ENCODE results near the gene RAB33A. TPM values are rescaled to one million over a fixed set of nuclear protein-coding genes. Genes with fewer than 3 reads are reported as not detected.

RAB33A gene
- total and polyA plus RNA-seq, 2 of the 4 experiments (the other 2 are of a cell fraction), result 1.6 to 1.8 TPM

DNA sequence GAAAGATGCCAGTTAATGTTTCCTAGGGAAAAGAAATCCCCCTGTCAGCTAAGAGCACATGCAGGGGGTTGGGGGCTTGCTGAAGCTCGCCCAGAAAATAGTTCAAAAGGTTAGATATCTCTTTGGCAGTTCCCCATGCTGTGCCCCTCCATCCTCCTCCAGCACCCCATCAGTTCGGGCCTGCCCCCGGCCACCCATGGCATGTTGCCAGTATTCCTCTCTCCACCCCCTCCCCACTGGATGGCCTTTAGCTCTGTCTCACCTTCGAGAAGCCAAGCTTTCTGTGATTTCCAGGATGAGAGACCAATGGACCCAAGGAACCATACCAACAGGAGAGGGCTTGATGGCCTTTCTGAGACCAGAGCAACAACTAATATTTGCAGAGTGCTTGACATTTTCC is 5.2 kb downstream of the RAB33A start:
- Histone ChIP-seq H2BK15ac (ENCODE audit: low read depth, low read length) (no peak overlapping the region), H3K4ac (ENCODE audit: low read depth, low read length) (no peak overlapping the region), H3K23ac (ENCODE audit: low read depth, low read length) (no peak overlapping the region), H3K4me1 (ENCODE audit: control insufficient read depth, insufficient read depth, low read length) (peaks cover 7% of the 10 kb centered on the region), H2BK120ac (ENCODE audit: low read depth, low read length) (no peak overlapping the region), H3K18ac (ENCODE audit: low read depth, low read length) (no peak overlapping the region), H3K27ac (ENCODE audit: insufficient read depth, low read length) (no peak overlapping the region), H3K27me3 (ENCODE audit: control insufficient read depth, insufficient read depth, low read length) (peaks cover 2% of the 10 kb centered on the region; the same call in 1 of the 2 replicates), H2BK20ac (ENCODE audit: low read depth, low read length) (no peak overlapping the region), H3K36me3 (ENCODE audit: control insufficient read depth, insufficient read depth, low read length) (no peaks in the 10 kb centered on the region), H3K4me3 (ENCODE audit: insufficient read depth, low read depth, low read length) (no peak overlapping the region), H3K56ac (ENCODE audit: extremely low read depth, insufficient read depth, low read length) (no peak overlapping the region), H3K9me3 (ENCODE audit: control insufficient read depth, insufficient read depth, low read length) (no peaks in the 10 kb centered on the region), H4K5ac (ENCODE audit: low read depth, low read length) (no peak overlapping the region), H4K8ac (ENCODE audit: low read depth in 2 of 2, low read length in 2 of 2) (no peak overlapping the region), H3K14ac (replicated peaks; ENCODE audit: low read depth, low read length) (no peak overlapping the region), H3K9ac (ENCODE audit: low read depth, low read length) (no peak overlapping the region), H3K4me2 (ENCODE audit: low read depth, low read length) (no peak overlapping the region), H2BK5ac (ENCODE audit: low read depth, low read length, poor library complexity, severe bottlenecking) (no peak overlapping the region), H4K91ac (ENCODE audit: insufficient read depth, low read depth, low read length) (no peak overlapping the region), H2AK5ac (ENCODE audit: low read depth, low read length) (no peak overlapping the region), H3K79me1 (ENCODE audit: low read depth in 1 of 2, low read length in 2 of 2) (no peaks in the 10 kb centered on the region), H2AFZ (replicated peaks; ENCODE audit: low read length, poor library complexity) (no peak overlapping the region), H3K9me1 (ENCODE audit: insufficient read depth, low read length) (peaks cover 11% of the 10 kb centered on the region; the same call in 1 of the 2 replicates), H4K20me1 (ENCODE audit: insufficient read depth, low read length) (no peaks in the 10 kb centered on the region; the same call in 1 of the 2 replicates), H2AK9ac (replicated peaks; ENCODE audit: low read depth, low read length, poor library complexity) (no peak overlapping the region)
- WGBS, 2 experiments (ENCODE audit: extremely low coverage in 2 of 2, insufficient read length in 1 of 2), result no CpG with 5 or more reads among the region's 4 CpGs
- ChIA-PET POLR2A (ENCODE audit: unreplicated experiment) (no interaction called here), CTCF (interaction anchor here (0.9 kb wide), 1 partner anchor 9 kb away, joined by 3 read pairs; no protein-coding TSS in a partner anchor)
- no TSS peak for BruUV-seq (replicated peaks)
- ATAC-seq (ENCODE audit: low read depth) (no peak), DNase-seq (no peak)
- intact Hi-C loops (cut with micrococcal nuclease), result no loop called here
- in situ Hi-C loops (cut with MboI; ENCODE audit: low sequenced_read_pairs), result loop anchor here (25.0 kb wide), 1 partner anchor 565 kb away; no protein-coding TSS in a partner anchor
- TF ChIP-seq MAZ (IDR thresholded peaks at IDR 0.05; ENCODE audit: borderline replicate concordance, low read depth, low read length), result no peak
- no peak for TF ChIP-seq SMC3 (IDR thresholded peaks at IDR 0.05; ENCODE audit: low read depth, low read length)
- TF ChIP-seq MXI1 (IDR thresholded peaks at IDR 0.05; ENCODE audit: borderline replicate concordance, low read depth, low read length), result no peak
- TF ChIP-seq CEBPB (IDR thresholded peaks at IDR 0.05; ENCODE audit: low read depth, low read length), result no peak
- TF ChIP-seq NFE2L2 (IDR thresholded peaks at IDR 0.05; ENCODE audit: low read depth, low read length), result no peak
- TF ChIP-seq RFX5 (IDR thresholded peaks at IDR 0.05; ENCODE audit: low read depth, low read length), result no peak
- TF ChIP-seq BHLHE40 (IDR thresholded peaks at IDR 0.05; ENCODE audit: low read depth, low read length), result no peak
- no peak for TF ChIP-seq FOS (IDR thresholded peaks at IDR 0.05; ENCODE audit: low read depth, low read length)
- TF ChIP-seq, protein P1, sequence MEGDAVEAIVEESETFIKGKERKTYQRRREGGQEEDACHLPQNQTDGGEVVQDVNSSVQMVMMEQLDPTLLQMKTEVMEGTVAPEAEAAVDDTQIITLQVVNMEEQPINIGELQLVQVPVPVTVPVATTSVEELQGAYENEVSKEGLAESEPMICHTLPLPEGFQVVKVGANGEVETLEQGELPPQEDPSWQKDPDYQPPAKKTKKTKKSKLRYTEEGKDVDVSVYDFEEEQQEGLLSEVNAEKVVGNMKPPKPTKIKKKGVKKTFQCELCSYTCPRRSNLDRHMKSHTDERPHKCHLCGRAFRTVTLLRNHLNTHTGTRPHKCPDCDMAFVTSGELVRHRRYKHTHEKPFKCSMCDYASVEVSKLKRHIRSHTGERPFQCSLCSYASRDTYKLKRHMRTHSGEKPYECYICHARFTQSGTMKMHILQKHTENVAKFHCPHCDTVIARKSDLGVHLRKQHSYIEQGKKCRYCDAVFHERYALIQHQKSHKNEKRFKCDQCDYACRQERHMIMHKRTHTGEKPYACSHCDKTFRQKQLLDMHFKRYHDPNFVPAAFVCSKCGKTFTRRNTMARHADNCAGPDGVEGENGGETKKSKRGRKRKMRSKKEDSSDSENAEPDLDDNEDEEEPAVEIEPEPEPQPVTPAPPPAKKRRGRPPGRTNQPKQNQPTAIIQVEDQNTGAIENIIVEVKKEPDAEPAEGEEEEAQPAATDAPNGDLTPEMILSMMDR (conservative IDR thresholded peaks at IDR 0.05; ENCODE audit: low read depth, low read length), result no peak
- dilution Hi-C loops (cut with HindIII; ENCODE audit: low sequenced_read_pairs, unreplicated experiment), result no loop called here

Measured in IMR-90 (cell line).